Memory B cell (primary cell): Measurements from ENCODE around the gene KIF13A.

ENCODE experiments used
- ATAC-seq: fragments of 150-1000 bp; cut with Tn5 transposase; 2 replicates; pipeline ENCODE4 v1.10.0; 2021; ENCODE audit warnings: low read depth, mild to moderate bottlenecking, moderate library complexity
- DNase-seq, 2 donors: peaks; one replicate each; pipeline ENCODE4 v3.0.0; 2022; ENCODE audit warnings: low spot score in 2 of 2
- H3K27ac Mint-ChIP-seq: one replicate; pipeline ENCODE4 v1.8.0; 2022; ENCODE audit warnings: mild to moderate bottlenecking, moderate library complexity, mixed read lengths
- H3K27me3 Mint-ChIP-seq: one replicate; pipeline ENCODE4 v1.8.0; 2022; ENCODE audit warnings: mixed read lengths
- H3K36me3 Mint-ChIP-seq: one replicate; pipeline ENCODE4 v1.8.0; 2022; ENCODE audit warnings: mild to moderate bottlenecking, mixed read lengths
- H3K4me1 Mint-ChIP-seq: one replicate; pipeline ENCODE4 v1.8.0; 2022; ENCODE audit warnings: mixed read lengths
- H3K4me3 Mint-ChIP-seq: one replicate; pipeline ENCODE4 v1.8.0; 2022; ENCODE audit warnings: mild to moderate bottlenecking, moderate library complexity, mixed read lengths
- H3K9me3 Mint-ChIP-seq: one replicate; pipeline ENCODE4 v1.8.0; 2022; ENCODE audit warnings: mixed read lengths

KIF13A gene

GRCh38 chr6:17971128-17972073 is 16.0 kb downstream of the KIF13A start:
- Mint-ChIP-seq H3K27me3 (peaks cover 1% of the 10 kb centered on the region), H3K36me3 (peaks cover 3% of the 10 kb centered on the region), H3K9me3 (no peaks in the 10 kb centered on the region), H3K27ac (no peak overlapping the region), H3K4me1 (peaks cover 10% of the 10 kb centered on the region), H3K4me3 (no peak overlapping the region)
- no peak for DNase-seq
- ATAC-seq: no peak

- Mint-ChIP-seq H3K36me3 (peaks cover 3% of the 10 kb centered on the region), H3K4me1 (peaks cover 10% of the 10 kb centered on the region), H3K4me3 (no peak overlapping the region), H3K27me3 (peaks cover 1% of the 10 kb centered on the region), H3K27ac (no peak overlapping the region), H3K9me3 (no peaks in the 10 kb centered on the region)
- DNase-seq (no peak), ATAC-seq (no peak)
Observed at GRCh38 chr6:17968876-17969275, 18.6 kb downstream of the KIF13A start.

- peaks cover 6% of the 10 kb centered on the region for H3K4me1 Mint-ChIP-seq
- no peak for ATAC-seq
- H3K27ac Mint-ChIP-seq: no peak overlapping the region
- H3K36me3 Mint-ChIP-seq: peaks cover 3% of the 10 kb centered on the region
- H3K27me3 Mint-ChIP-seq: peaks cover 2% of the 10 kb centered on the region
- H3K4me3 Mint-ChIP-seq: no peak overlapping the region
- DNase-seq: no peak
- no peaks in the 10 kb centered on the region for H3K9me3 Mint-ChIP-seq
Observed at GRCh38 chr6:17967668-17968518, 19.5 kb downstream of the KIF13A start.

- H3K36me3 Mint-ChIP-seq: peaks cover 7% of the 10 kb centered on the region
- ATAC-seq: no peak
- H3K27ac Mint-ChIP-seq: no peak overlapping the region
- no peaks in the 10 kb centered on the region for H3K9me3 Mint-ChIP-seq
- H3K4me1 Mint-ChIP-seq: peaks cover 12% of the 10 kb centered on the region
- peaks cover 2% of the 10 kb centered on the region for H3K27me3 Mint-ChIP-seq
- DNase-seq: no peak
- no peak overlapping the region for H3K4me3 Mint-ChIP-seq
Observed at GRCh38 chr6:17966451-17966850, 21.0 kb downstream of the KIF13A start.

- Mint-ChIP-seq H3K27ac (no peak overlapping the region), H3K27me3 (peaks cover 2% of the 10 kb centered on the region), H3K36me3 (peaks cover 6% of the 10 kb centered on the region), H3K4me3 (no peak overlapping the region), H3K4me1 (peaks cover 12% of the 10 kb centered on the region), H3K9me3 (no peaks in the 10 kb centered on the region)
- DNase-seq: no peak
- no peak for ATAC-seq
Observed at GRCh38 chr6:17965397-17965796, 22.0 kb downstream of the KIF13A start.

GRCh38 chr6:17964633-17965032 is 22.8 kb downstream of the KIF13A start:
- Mint-ChIP-seq H3K4me1 (peaks cover 11% of the 10 kb centered on the region), H3K27me3 (peaks cover 2% of the 10 kb centered on the region), H3K27ac (no peak overlapping the region), H3K36me3 (peaks cover 7% of the 10 kb centered on the region), H3K4me3 (no peak overlapping the region), H3K9me3 (no peaks in the 10 kb centered on the region)
- DNase-seq: no peak
- no peak for ATAC-seq

- Mint-ChIP-seq H3K27me3 (peaks cover 2% of the 10 kb centered on the region), H3K4me3 (no peak overlapping the region), H3K4me1 (peaks cover 11% of the 10 kb centered on the region), H3K27ac (no peak overlapping the region), H3K9me3 (no peaks in the 10 kb centered on the region), H3K36me3 (peaks cover 7% of the 10 kb centered on the region)
- ATAC-seq: no peak
- DNase-seq: no peak
Observed at GRCh38 chr6:17962436-17963031, 24.9 kb downstream of the KIF13A start.

- peaks cover 2% of the 10 kb centered on the region for H3K27me3 Mint-ChIP-seq
- H3K27ac Mint-ChIP-seq: no peak overlapping the region
- DNase-seq (no peak), ATAC-seq (no peak)
- H3K36me3 Mint-ChIP-seq: peaks cover 7% of the 10 kb centered on the region
- H3K4me1 Mint-ChIP-seq: peaks cover 11% of the 10 kb centered on the region
- no peak overlapping the region for H3K4me3 Mint-ChIP-seq
- no peaks in the 10 kb centered on the region for H3K9me3 Mint-ChIP-seq
Observed at GRCh38 chr6:17959302-17959701, 28.1 kb downstream of the KIF13A start.

GRCh38 chr6:17957904-17958620 is 29.4 kb downstream of the KIF13A start:
- peaks cover 2% of the 10 kb centered on the region for H3K27me3 Mint-ChIP-seq
- no peak for ATAC-seq
- H3K4me1 Mint-ChIP-seq: peaks cover 11% of the 10 kb centered on the region
- no peaks in the 10 kb centered on the region for H3K9me3 Mint-ChIP-seq
- DNase-seq: no peak
- no peak overlapping the region for H3K27ac Mint-ChIP-seq
- H3K4me3 Mint-ChIP-seq: no peak overlapping the region
- H3K36me3 Mint-ChIP-seq: peaks cover 9% of the 10 kb centered on the region

GRCh38 chr6:17957498-17957897 is 29.9 kb downstream of the KIF13A start:
- Mint-ChIP-seq H3K4me3 (no peak overlapping the region), H3K36me3 (peaks cover 8% of the 10 kb centered on the region), H3K9me3 (no peaks in the 10 kb centered on the region), H3K27me3 (no peaks in the 10 kb centered on the region), H3K27ac (no peak overlapping the region), H3K4me1 (peaks cover 7% of the 10 kb centered on the region)
- DNase-seq (no peak), ATAC-seq (no peak)

GRCh38 chr6:17957086-17957485 is 30.3 kb downstream of the KIF13A start:
- DNase-seq (no peak), ATAC-seq (no peak)
- Mint-ChIP-seq H3K4me1 (peaks cover 3% of the 10 kb centered on the region), H3K27ac (no peak overlapping the region), H3K36me3 (peaks cover 8% of the 10 kb centered on the region), H3K27me3 (no peaks in the 10 kb centered on the region), H3K9me3 (no peaks in the 10 kb centered on the region), H3K4me3 (no peak overlapping the region)

GRCh38 chr6:17950095-17950494 is 37.3 kb downstream of the KIF13A start:
- Mint-ChIP-seq H3K27me3 (no peaks in the 10 kb centered on the region), H3K36me3 (peaks cover 9% of the 10 kb centered on the region), H3K4me3 (no peak overlapping the region), H3K4me1 (peaks cover 1% of the 10 kb centered on the region), H3K9me3 (peaks cover 2% of the 10 kb centered on the region), H3K27ac (no peak overlapping the region)
- ATAC-seq (no peak), DNase-seq (no peak)

GRCh38 chr6:17949168-17949567 is 38.3 kb downstream of the KIF13A start:
- ATAC-seq: no peak
- H3K4me3 Mint-ChIP-seq: no peak overlapping the region
- peaks cover 2% of the 10 kb centered on the region for H3K9me3 Mint-ChIP-seq

More at GRCh38 chr6:17949168-17949567, 38.3 kb downstream of the KIF13A start:
- Mint-ChIP-seq H3K36me3 (peaks cover 10% of the 10 kb centered on the region), H3K27ac (no peak overlapping the region), H3K4me1 (peaks cover 6% of the 10 kb centered on the region), H3K27me3 (no peaks in the 10 kb centered on the region)
- DNase-seq: no peak
